Testis (tissue), 3 donors: ENCODE data around the gene PIGZ. TPM values are rescaled to one million over a fixed set of nuclear protein-coding genes. Genes with fewer than 3 reads are reported as not detected.

Source experiments
- DNase-seq: peaks from one replicate; pipeline ENCODE4 v3.0.0-alpha.2; 2019
- H3K27ac ChIP-seq, 2 donors: fragments of 200-600 bp; sonication (generic); one replicate each; pipeline ENCODE4 v1.5.1; 2019
- H3K27me3 ChIP-seq: fragments of 200-600 bp; sonication (generic); one replicate; pipeline ENCODE4 v1.5.1; 2019
- H3K36me3 ChIP-seq: fragments of 200-600 bp; sonication (generic); one replicate; pipeline ENCODE4 v1.5.1; 2017; ENCODE audit warnings: low read depth; ENCODE audit errors: missing control alignments
- H3K4me1 ChIP-seq: fragments of 200-600 bp; sonication (generic); one replicate; pipeline ENCODE4 v1.5.1; 2019
- H3K4me3 ChIP-seq, 2 donors: fragments of 200-600 bp; sonication (generic); one replicate each; pipeline ENCODE4 v1.5.1; 2017 to 2019
- H3K9me3 ChIP-seq: fragments of 200-600 bp; sonication (generic); one replicate; pipeline ENCODE4 v1.5.1; 2017
- POLR2A ChIP-seq: fragments of 450-650 bp; IDR thresholded peaks from one replicate; pipeline ENCODE4 v1.6.1; 2017; ENCODE audit warnings: antibody characterized with exemption, mild to moderate bottlenecking, moderate library complexity
- WGBS, 2 donors: methylation state at CpG; one replicate each; pipeline ENCODE4 v1.1.5; 2018; 5-methylcytosine and 5-hydroxymethylcytosine counted together
- intact Hi-C: fragments of 100-400 bp; cut with DNase I; formaldehyde crosslinking; loops from one replicate; pipeline ENCODE4 v1.15.1; 2023; ENCODE audit warnings: low total_unique reads
- polyA plus RNA-seq: library from polyadenylated mRNA; stranded (reverse); fragments of 350-450 nt; fragmentation: Illumina TruSeq; extraction: RNeasy Lipid Tissue Mini Kit (QIAGEN cat#74804); gene quantifications from one replicate; pipeline ENCODE4 v1.2.3, GENCODE V29; 2014; ENCODE audit warnings: low read depth, low replicate concordance; ENCODE audit not compliant: insufficient read depth
- total RNA-seq, 2 donors: library from RNA; depleted of rRNA; stranded (reverse); fragments of >200 nt; gene quantifications; one replicate each; pipeline ENCODE4 v1.2.3, GENCODE V29; 2016
- TF ChIP-seq, protein P1 (sequence below), 3 experiments: fragments of 450-650 bp in 2 of 3; fragments of 200-600 bp in 1 of 3; sonication (generic) in 1 of 3; IDR thresholded peaks; one replicate each; pipeline ENCODE4 v1.5.1; 2016 to 2019; ENCODE audit warnings: antibody characterized with exemption in 3 of 3, mild to moderate bottlenecking in 2 of 3, moderate library complexity in 1 of 3

PIGZ gene
- total and polyA plus RNA-seq, 3 donors from 2014 or later: 3.0 to 4.5 (median 3.9) TPM

DNA sequence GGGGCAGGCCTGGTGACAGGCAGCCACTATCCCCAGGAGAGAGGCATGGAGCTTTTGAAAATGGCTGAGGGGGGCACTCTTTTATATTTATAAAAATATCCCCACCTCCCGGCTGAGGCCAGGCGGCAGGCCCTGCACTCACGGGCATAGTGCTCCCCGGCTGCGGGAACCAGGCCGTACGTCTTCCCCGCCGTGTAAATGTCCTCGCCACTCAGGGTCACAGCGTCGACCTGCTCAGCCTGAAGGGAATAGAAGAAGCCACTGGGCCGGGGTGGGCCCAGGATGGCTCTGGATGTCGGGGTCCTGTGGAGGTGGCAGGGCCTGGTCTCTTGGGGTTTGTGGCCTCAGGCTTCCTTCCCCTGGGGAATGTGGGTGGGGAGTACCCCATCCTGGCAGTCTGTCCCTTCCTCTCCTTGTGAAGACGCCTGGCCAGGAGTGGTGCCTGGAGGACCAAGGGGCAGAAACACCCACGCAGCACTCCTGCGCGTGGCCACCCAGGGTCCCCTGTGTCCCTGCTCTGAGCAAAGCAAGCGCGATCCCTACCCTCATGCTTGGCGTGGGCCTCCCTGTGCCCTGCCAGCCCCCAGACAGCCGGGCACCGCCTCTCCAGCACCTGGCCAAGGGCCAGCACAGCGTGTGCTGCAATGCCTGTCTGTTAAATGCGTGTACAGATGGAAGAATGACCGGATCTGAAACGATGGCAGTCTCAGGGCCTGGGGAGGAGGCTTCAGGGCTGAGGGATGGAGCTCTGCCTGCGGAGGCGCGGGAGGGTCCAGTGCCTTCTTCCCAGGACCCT lies 42.1 kb upstream of the PIGZ start:
- DNase-seq: no peak
- WGBS, 2 donors: 78 to 82% methylated on average over 12 to 30 of the region's 30 CpGs
- peaks cover 2% of the 10 kb centered on the region for H3K4me1 ChIP-seq
- H3K27me3 ChIP-seq: no peaks in the 10 kb centered on the region
- H3K36me3 ChIP-seq: no peaks in the 10 kb centered on the region
- intact Hi-C loops: no loop called here
- no peaks in the 10 kb centered on the region for H3K9me3 ChIP-seq
- TF ChIP-seq, protein P1, sequence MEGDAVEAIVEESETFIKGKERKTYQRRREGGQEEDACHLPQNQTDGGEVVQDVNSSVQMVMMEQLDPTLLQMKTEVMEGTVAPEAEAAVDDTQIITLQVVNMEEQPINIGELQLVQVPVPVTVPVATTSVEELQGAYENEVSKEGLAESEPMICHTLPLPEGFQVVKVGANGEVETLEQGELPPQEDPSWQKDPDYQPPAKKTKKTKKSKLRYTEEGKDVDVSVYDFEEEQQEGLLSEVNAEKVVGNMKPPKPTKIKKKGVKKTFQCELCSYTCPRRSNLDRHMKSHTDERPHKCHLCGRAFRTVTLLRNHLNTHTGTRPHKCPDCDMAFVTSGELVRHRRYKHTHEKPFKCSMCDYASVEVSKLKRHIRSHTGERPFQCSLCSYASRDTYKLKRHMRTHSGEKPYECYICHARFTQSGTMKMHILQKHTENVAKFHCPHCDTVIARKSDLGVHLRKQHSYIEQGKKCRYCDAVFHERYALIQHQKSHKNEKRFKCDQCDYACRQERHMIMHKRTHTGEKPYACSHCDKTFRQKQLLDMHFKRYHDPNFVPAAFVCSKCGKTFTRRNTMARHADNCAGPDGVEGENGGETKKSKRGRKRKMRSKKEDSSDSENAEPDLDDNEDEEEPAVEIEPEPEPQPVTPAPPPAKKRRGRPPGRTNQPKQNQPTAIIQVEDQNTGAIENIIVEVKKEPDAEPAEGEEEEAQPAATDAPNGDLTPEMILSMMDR (IDR thresholded peaks at IDR 0.05): no peak
- no peak for TF ChIP-seq POLR2A
- no peak overlapping the region for H3K4me3 ChIP-seq
- H3K27ac ChIP-seq: no peak overlapping the region

DNA sequence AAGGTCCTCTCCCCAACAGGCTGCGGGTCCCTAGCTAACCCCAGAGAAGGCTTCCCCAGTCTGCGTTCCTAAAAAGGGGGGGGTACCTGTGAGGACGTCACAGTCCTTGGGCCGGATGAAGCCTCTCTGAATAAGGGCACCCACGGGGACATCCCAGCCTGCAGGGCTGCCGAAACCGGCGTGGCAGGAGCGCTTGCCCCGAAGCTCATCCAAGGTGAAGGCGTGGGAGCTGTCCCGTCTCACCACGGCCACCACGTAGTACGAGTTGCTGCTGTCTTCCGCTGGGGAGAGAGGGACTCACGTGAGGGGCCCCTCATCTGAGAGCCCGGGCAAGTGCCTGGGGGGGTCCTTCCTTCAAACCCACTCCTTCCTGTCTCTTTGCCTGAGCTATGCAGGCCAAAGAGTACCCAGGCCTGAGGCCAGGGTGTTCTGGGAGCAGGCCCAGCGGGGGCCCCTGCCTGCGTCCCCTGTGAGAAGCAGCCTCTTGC lies 40.9 kb upstream of the PIGZ start:
- Histone ChIP-seq H3K27ac (no peak overlapping the region), H3K4me3 (no peak overlapping the region), H3K36me3 (no peaks in the 10 kb centered on the region), H3K9me3 (no peaks in the 10 kb centered on the region), H3K27me3 (no peaks in the 10 kb centered on the region), H3K4me1 (peaks cover 2% of the 10 kb centered on the region)
- DNase-seq: no peak
- 76 to 84% methylated on average over 4 to 20 of the region's 20 CpGs for WGBS, 2 donors
- TF ChIP-seq, protein P1 (IDR thresholded peaks at IDR 0.05): no peak
- no peak for TF ChIP-seq POLR2A
- intact Hi-C loops: loop anchor here (10.0 kb wide), 1 partner anchor 175 kb away; no protein-coding TSS in a partner anchor

DNA sequence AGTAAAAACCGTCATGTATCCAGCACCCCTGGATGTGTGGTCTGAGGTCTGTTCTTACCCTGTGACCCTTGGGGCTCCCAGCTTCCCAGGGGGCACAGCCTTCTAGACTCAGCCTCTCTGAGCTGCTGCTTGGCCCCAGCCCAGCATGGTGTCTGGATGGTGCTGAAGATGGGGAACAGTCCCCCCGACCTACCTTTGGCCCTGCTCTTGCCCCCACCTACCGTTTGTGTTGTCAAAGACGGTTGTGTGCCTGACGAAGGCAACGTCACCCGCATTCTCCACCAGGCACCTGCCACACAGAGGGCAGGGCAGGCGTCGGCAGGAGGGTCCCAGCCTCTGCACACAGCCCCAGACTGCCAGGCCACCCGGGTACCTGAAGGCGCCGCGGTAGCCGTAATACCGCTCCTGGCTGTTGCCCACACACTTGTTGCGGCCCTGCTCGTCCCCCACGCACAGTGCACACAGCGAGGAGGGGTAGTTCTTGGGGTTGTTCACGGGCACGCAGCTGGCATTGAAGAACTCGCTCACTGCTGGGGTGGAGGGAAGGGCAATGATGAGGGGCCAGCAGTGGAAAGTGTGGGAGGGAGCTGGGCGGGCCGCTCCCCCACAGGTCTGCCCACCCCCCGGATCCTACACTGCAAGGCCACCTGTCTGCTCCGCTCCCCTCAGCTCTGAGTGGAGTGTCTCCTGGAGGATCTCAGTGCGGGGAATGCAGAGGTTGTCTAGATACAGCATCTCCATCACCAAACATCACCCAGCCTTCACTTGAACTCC lies 40.0 kb upstream of the PIGZ start:
- Histone ChIP-seq H3K27me3 (no peaks in the 10 kb centered on the region), H3K36me3 (no peaks in the 10 kb centered on the region), H3K4me3 (no peak overlapping the region), H3K27ac (no peak overlapping the region), H3K4me1 (peaks cover 4% of the 10 kb centered on the region), H3K9me3 (no peaks in the 10 kb centered on the region)
- intact Hi-C loops: loop anchor here (10.0 kb wide), 1 partner anchor 176 kb away; no protein-coding TSS in a partner anchor
- WGBS, 2 donors: 87 to 88% methylated on average over 20 to 27 of the region's 27 CpGs
- no peak for DNase-seq
- no peak for TF ChIP-seq POLR2A
- TF ChIP-seq, protein P1 (IDR thresholded peaks at IDR 0.05): no peak

DNA sequence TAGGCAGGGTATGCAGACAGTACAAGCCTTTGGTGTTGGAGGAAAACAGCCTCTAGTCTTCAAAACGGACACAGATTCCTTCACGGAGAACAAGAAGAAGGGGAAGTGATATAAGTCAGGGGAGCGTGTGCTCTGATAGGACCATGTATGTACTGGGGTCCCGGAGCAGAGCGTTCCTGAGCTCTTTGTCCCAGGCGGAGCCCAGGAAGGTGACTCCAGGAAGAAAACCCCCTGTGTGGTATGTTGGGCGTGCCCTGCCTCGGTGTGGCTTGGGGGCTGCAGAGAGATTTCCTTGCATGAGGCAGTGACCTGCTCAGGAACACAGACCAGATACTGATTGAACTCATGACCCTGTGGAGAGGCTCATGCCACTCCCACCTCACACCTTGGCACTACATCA lies 39.3 kb upstream of the PIGZ start:
- Histone ChIP-seq H3K9me3 (no peaks in the 10 kb centered on the region), H3K36me3 (no peaks in the 10 kb centered on the region), H3K27me3 (no peaks in the 10 kb centered on the region), H3K4me1 (peaks cover 6% of the 10 kb centered on the region), H3K4me3 (no peak overlapping the region), H3K27ac (no peak overlapping the region)
- no peak for TF ChIP-seq POLR2A
- TF ChIP-seq, protein P1 (IDR thresholded peaks at IDR 0.05): no peak
- intact Hi-C loops: loop anchor here (10.0 kb wide), 1 partner anchor 177 kb away; no protein-coding TSS in a partner anchor
- DNase-seq: no peak
- 74 to 82% methylated on average over 6 to 8 of the region's 8 CpGs for WGBS, 2 donors
